ENCODE results near the gene TRIB2.

Gene TRIB2

GRCh38 chr2:12721566-12722446, 5.1 kb downstream of the TRIB2 start:
- DNase-seq = no peak

- DNase-seq = no peak
Observed at GRCh38 chr2:12722447-12723316, 5.9 kb downstream of the TRIB2 start.

DNA sequence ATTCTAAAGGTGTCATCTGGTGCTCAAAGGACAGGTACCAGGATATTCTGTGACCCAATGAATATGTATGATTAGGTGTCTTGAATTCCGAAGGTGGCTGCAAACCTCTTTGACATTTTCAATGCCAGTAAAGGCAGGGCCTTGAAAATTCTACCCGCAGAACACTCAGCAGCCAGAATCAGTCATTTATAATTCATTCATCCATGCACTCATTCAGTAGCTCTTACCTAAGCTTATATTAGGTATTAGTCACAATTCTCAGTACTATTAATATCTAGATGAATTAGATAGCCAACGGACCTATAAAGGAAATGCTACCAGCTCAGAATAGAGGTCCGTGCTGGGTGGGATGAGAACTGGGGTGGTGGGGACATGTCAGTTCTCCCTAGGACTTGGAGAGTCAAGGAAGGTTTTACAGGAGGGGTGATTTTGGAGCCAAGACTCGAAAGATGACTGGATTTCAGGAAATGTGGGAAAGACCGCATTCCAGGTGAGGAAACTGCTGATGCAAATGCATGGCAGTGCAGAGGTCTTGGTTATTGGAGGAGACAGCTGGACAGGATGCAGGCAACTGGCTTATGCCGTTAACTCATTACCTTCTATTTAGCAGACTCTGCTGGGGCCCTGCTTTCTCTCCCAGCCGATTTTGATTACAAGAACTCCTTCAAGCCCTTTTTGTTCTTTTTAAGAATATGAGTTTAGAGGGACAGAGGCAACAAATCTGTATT, 7.2 kb downstream of the TRIB2 start:
- no peak for DNase-seq

DNA sequence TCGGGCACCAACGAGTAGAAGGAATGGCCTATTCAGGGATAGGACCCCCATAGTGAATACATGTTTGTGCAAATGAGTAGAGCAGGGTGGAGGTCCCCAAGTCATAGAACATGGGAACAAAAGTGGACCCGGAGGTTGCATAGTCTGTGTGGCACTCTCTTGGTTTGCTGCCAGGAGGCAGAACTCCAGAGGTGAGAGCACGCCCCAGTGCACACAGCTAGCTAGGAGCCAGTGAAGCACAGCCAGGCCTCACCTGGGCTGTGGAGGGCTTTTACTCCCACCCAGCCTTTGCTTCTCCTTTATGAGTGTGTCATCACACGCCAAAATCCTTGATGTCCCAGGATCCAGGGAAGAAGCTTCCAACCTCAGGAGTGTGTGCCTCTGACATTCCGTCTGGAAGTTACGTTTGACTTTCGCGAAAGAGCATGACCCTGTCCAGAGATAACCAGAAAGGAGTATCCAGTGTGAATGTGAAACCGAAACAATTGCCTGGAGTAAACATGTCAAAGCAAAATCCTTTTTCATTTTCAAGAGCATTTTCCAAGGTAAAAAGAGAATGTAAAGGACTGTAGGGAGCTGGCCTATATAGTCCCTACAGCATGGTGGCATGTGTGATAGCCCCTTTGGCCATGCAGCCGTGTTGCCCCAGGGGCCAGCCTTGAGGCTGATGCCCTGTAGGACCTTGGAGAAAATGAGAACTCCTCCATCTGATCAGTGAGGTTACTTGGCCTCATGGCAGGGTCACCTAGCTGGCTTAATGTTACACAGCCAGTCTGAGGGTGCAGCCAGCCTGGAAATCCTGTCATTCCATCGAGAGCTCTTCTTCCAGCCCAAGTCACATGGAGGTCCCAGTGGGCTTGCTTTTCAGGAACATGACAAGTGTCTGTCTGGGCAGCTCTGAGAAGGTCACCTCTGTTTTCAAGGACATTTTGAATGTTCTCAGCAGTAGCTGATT, 8.8 kb downstream of the TRIB2 start:
- DNase-seq = no peak

GRCh38 chr2:12726271-12726670, 9.5 kb downstream of the TRIB2 start:
- DNase-seq = no peak

DNA sequence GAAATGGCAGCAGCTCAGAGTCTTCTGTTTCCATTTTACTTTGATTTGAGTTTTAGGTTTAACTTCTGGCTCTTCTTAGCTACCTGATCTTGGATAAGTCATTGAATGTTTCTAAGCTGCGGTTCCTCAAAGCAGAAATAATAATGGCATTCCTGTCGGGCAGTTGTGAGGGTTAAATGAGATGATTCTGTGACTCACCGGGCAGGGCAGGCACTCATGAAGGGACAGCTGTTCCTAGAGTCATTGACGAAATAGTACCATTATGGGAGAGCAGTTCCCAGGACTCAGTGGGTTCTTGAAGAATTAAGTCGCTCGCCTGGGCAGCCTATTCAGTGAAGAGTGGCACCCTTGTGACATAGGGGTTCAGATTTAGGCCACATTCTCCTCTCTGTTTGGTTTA, 10.3 kb downstream of the TRIB2 start:
- DNase-seq = no peak

DNA sequence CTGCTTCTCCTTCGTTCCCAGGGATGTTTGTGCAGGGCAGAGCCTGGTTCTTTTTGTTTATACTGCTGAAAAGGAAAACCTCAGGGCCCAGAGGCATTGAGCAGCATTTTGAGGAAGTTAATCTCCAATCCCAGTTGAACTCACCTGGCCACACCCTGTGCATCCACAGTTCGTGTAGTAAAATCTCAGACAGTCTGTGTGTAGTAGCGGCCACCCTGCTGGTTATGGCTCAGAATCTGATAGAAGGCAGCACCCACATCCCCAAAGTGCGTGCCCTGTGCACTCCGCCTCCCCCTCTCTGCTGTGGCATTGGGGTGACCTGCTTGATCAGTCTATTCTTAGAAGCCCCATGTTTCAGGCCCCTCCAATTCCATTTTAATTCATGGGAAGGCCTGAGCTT, 10.9 kb downstream of the TRIB2 start:
- DNase-seq = no peak

DNA sequence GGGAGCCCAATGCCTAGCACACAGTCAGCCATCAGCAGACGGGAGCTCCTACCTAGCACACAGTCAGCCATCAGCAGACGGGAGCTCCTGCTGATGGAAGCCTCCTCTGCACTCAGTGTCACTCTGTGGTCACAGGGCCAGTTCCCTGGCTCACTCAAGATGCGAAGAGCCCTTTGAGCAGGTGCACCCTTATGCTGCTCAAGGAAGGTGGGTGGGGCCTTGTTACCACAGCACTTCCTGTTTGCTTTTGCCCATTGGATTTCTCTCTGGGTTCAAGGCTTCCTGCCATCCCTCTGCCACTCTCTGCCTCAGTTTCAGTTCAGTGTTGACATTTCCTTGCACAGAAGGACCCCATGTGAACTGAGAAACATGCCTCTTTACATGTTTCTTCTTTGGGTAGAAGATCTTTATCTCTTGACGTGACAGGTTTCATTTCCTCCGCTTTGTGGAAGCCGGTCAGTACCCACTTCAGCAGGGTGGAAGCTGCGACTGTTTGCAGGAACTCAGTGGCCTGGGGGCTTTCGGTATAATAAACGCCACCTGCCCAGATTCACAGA, 11.6 kb downstream of the TRIB2 start:
- no peak for DNase-seq

DNA sequence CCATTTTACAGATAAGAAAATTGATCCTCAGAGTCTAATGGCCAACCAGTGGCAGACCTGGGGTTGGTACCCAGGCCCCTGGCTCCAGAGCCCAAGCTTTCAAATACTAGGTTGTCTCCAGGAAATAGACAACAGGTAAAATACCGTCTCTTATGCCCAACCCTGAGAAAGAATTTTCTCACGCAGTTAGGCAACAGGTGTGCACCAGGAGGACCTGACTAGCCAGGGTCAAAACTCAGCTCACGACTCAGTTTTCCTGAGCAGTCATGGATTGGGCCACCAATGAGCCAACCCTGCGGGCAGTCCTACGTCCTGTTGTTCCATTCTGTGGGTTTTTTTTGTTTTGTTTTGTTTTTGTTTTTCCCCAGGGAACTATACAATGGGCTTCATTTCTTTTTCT, 13.5 kb downstream of the TRIB2 start:
- no peak for DNase-seq

GRCh38 chr2:12731701-12732280, 15.1 kb downstream of the TRIB2 start:
- no peak for DNase-seq

DNA sequence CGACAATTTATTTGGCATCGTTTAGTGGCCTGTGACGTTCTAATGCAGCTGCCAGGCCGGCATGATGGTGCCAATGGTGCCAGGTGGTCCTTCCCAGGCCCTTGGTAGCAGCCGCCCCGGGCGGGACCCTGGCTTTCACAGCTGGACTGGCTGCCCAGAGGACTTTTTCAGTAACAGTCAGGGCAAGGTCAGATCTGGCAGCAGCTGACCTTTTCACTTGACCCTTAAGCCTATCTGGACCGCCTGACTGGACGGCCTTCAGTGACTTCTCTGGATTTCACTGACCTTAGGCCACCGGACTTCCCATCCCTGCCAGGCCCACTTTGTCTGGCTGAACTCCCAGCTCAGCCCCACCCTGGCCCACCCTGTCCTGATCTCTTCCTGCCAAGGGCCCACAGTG, 15.9 kb downstream of the TRIB2 start:
- no peak for DNase-seq

- DNase-seq = no peak
Observed at GRCh38 chr2:12733846-12734245, 17.1 kb downstream of the TRIB2 start.

- DNase-seq = no peak
Observed at GRCh38 chr2:12734914-12735654, 18.3 kb downstream of the TRIB2 start.

DNA sequence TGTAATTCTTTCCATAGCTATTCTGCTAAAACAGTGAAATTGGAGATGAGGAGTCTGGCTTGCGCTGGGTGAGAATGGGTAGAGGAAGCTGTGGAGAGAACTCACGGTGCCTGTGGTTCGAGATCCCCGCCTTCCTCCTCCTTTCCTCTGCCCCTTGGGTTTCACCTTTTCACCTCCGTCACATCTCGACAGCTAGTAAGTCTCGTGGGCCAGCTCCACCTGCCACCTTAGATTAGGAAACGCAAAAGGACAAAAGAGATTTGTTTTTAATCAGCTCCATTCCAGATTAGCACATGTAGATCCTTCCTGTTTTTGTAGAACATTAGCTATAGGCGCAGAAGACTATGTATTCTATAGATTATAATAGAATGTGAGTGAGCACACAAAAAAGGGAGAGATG, 20.6 kb downstream of the TRIB2 start:
- no peak for DNase-seq

DNA sequence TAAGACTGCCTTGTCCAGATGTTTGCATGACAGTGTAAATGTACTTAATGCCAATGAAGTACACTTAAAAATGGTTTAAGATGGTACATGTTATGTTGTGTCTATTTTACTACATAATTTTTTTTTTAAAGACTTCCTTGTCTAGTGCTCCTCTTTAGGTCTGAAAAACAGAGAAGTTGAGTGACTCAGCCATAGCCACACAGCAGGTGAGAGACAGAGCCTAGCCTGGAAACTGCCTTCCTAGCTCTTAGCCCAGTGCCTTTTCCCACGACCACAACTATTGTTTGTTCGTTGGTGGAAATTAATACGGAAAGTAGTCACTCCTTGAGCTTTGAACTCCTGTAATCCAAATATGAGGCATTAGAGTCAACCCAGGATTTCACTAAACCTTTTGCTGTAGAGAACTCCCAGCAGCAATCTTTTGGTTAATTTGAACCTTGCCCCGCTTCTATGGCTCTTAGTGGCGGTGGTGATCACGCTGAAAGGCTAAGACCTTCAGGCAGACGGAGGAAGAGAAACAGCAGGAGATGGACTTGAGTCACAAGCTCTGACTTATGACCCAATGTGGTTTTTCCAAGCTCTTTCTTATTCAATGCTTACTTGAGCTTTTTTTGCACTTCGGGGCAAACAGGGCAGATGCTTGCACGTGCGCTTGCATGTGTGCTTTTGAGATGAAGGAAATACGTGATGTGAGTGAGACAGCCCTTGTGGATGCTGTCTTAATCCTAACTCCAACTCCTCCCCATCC, 21.2 kb downstream of the TRIB2 start:
- DNase-seq = no peak

DNA sequence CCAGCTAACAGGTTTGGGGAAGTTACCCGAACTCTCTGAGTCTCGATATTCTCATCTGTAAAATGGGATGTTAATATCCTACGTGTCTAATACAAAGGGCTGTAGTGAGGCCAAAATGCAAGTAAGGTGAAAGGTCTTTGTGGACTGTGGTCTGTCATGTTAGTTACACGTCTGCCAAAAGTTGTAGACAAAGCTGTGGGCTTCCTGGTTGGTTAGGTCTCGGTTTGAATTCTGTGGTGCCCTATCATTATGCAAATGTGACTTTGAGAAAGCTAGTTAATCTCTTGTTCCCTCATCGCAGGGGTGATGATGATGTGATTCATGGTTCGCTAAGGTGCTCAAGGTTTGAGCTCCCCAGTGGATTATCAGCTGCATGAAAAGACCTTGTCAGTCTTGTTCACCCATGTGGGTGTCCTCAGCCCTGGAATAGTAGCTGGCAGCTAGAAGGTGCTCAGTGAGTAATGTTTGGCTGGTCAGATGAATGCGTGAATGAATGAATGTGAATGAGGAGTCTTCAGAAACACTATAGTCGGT, 23.1 kb downstream of the TRIB2 start:
- DNase-seq = no peak

GRCh38 chr2:12741380-12741779, 24.6 kb downstream of the TRIB2 start:
- DNase-seq = no peak

DNA sequence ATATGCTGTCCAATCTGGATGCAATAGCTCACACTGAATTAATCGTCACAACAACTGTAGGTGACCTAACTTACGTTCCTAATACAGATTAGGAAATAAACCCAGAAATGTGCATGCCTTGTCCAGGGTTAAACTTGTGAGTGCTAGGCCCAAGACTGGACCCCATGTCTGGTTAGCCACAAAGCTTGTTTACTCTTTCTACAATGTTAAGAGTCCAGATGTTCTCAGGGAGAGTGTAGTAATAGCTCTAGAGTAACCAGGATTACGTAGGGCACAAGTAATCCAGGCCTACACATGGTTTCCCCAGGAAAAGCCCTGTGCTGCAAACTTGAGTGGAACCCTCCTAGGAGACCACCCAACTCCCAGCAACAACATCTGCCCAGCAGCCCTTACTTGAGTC, 26.2 kb downstream of the TRIB2 start:
- DNase-seq = no peak

- no peak for DNase-seq
Observed at GRCh38 chr2:12750166-12750905, 33.6 kb downstream of the TRIB2 start.
